HepG2 (cell line): Measurements from ENCODE around the gene CTSA.

Source experiments
- CHCHD3 ChIP-seq: sonication (generic); formaldehyde crosslinking; IDR thresholded peaks from 2 replicates; pipeline ENCODE4 v1.8.0; 2022; ENCODE audit warnings: mild to moderate bottlenecking, missing genetic modification reagents, moderate library complexity
- KLF6 ChIP-seq: IDR thresholded peaks from 2 replicates; pipeline ENCODE4 v1.8.0; 2016; ENCODE audit warnings: missing biosample characterization, missing genetic modification reagents
- MYC ChIP-seq: sonication (generic); formaldehyde crosslinking; IDR thresholded peaks from 2 replicates; pipeline ENCODE4 v1.9.0; 2021; ENCODE audit warnings: missing genetic modification reagents, borderline replicate concordance
- POLR2AphosphoS5 ChIP-seq: IDR thresholded peaks from 2 replicates; pipeline ENCODE4 v1.6.1; 2012; ENCODE audit warnings: low read depth, low read length
- RBAK ChIP-seq: sonication (generic); formaldehyde crosslinking; IDR thresholded peaks from 2 replicates; pipeline ENCODE4 v1.5.1; 2020; ENCODE audit warnings: mild to moderate bottlenecking, missing genetic modification reagents
- SP1 ChIP-seq, 2 experiments: fragments of 450-650 bp in 1 of 2; sonication (generic) in 1 of 2; formaldehyde crosslinking in 1 of 2; IDR thresholded peaks; 2 replicates each; pipeline versions ENCODE4 v1.4.0 to v1.6.1; 2016 to 2020; ENCODE audit warnings: missing genetic modification reagents in 1 of 2
- SUZ12 ChIP-seq: fragments of 150-350 bp; IDR thresholded peaks from 2 replicates; pipeline ENCODE4 v1.6.1; 2014; ENCODE audit warnings: low read depth, low read length
- TF ChIP-seq, protein P1 (sequence below): sonication (generic); formaldehyde crosslinking; IDR thresholded peaks from 2 replicates; pipeline ENCODE4 v1.5.0; 2020; ENCODE audit warnings: mild to moderate bottlenecking, missing genetic modification reagents, moderate library complexity
- TF ChIP-seq, protein P2 (sequence below): fragments of 450-650 bp; IDR thresholded peaks from 2 replicates; pipeline ENCODE4 v1.6.1; 2016
- TF ChIP-seq, protein P3 (sequence below): sonication (generic); formaldehyde crosslinking; conservative IDR thresholded peaks from 2 replicates; pipeline ENCODE4 v1.4.0; 2020; ENCODE audit warnings: missing genetic modification reagents
- TF ChIP-seq, protein P4 (sequence below): sonication (generic); formaldehyde crosslinking; IDR thresholded peaks from 2 replicates; pipeline ENCODE4 v1.4.0; 2020; ENCODE audit warnings: low read depth, missing genetic modification reagents
- TF ChIP-seq, protein P5 (sequence below), 2 experiments: IDR thresholded peaks; 2 replicates each; pipeline ENCODE4 v1.6.1; 2011 to 2012; ENCODE audit warnings: low read length in 2 of 2, borderline replicate concordance in 1 of 2, low read depth in 1 of 2, mild to moderate bottlenecking in 1 of 2, moderate library complexity in 1 of 2
- TF ChIP-seq, protein P6 (sequence below): sonication (generic); IDR thresholded peaks from 2 replicates; pipeline ENCODE4 v1.6.1; 2016; ENCODE audit warnings: low read depth, borderline replicate concordance

DNA sequence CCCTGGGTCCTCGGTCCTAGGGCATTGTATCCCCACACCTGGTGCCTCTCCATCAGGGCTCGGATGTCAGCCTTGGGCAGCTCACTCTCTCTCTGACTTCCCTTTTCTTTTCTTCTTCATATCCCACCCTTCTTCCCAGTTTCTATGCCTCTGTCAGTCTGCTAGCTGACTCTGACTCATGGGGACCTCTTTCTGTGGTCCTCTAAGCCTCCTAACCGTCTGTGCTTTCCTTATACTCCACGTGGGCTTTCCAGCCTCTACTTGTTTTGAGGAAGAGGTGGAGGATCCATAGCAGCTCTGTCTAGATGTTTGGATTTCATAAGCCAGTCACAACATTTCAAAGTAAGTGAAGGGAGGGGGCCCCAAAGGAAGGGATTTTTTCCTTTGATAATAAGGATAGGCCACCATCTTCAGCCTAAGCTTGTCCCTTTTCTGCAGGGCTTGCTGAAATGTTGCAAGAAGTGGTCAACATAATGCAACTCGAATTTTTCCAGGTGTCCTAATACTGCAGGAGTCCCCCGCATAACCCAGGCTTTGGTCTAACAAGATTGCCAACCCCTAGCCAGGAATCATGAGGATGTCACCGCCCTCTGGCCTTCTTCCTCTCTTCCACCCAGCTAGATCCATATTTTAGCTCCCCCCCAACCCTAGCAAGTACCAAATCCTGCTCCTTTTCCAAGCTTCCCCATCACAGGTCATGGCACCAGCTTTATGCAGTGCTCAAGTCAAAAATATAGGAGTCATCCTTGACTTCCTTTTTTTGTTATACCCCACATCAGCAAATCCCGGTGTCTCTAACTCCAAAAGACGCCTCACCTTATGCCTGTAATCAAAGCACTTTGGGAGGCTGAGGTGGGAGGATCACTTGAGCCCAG is 29.6 kb downstream of the CTSA start:
- no peak; the same call in 1 of the 2 replicates for TF ChIP-seq KLF6 (CRISPR knock-in tag)
- TF ChIP-seq, protein P1, sequence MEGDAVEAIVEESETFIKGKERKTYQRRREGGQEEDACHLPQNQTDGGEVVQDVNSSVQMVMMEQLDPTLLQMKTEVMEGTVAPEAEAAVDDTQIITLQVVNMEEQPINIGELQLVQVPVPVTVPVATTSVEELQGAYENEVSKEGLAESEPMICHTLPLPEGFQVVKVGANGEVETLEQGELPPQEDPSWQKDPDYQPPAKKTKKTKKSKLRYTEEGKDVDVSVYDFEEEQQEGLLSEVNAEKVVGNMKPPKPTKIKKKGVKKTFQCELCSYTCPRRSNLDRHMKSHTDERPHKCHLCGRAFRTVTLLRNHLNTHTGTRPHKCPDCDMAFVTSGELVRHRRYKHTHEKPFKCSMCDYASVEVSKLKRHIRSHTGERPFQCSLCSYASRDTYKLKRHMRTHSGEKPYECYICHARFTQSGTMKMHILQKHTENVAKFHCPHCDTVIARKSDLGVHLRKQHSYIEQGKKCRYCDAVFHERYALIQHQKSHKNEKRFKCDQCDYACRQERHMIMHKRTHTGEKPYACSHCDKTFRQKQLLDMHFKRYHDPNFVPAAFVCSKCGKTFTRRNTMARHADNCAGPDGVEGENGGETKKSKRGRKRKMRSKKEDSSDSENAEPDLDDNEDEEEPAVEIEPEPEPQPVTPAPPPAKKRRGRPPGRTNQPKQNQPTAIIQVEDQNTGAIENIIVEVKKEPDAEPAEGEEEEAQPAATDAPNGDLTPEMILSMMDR (CRISPR knock-in tag): no peak
- TF ChIP-seq MYC (CRISPR knock-in tag): no peak; the same call in 1 of the 2 replicates
- TF ChIP-seq SP1 (IDR thresholded peaks at IDR 0.05): no peak
- TF ChIP-seq SP1 (CRISPR knock-in tag; IDR thresholded peaks at IDR 0.05): no peak
- TF ChIP-seq RBAK (CRISPR knock-in tag): no peak
- TF ChIP-seq, protein P2, sequence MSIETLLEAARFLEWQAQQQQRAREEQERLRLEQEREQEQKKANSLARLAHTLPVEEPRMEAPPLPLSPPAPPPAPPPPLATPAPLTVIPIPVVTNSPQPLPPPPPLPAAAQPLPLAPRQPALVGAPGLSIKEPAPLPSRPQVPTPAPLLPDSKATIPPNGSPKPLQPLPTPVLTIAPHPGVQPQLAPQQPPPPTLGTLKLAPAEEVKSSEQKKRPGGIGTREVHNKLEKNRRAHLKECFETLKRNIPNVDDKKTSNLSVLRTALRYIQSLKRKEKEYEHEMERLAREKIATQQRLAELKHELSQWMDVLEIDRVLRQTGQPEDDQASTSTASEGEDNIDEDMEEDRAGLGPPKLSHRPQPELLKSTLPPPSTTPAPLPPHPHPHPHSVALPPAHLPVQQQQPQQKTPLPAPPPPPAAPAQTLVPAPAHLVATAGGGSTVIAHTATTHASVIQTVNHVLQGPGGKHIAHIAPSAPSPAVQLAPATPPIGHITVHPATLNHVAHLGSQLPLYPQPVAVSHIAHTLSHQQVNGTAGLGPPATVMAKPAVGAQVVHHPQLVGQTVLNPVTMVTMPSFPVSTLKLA: no peak
- no peak for TF ChIP-seq POLR2AphosphoS5
- TF ChIP-seq, protein P3, sequence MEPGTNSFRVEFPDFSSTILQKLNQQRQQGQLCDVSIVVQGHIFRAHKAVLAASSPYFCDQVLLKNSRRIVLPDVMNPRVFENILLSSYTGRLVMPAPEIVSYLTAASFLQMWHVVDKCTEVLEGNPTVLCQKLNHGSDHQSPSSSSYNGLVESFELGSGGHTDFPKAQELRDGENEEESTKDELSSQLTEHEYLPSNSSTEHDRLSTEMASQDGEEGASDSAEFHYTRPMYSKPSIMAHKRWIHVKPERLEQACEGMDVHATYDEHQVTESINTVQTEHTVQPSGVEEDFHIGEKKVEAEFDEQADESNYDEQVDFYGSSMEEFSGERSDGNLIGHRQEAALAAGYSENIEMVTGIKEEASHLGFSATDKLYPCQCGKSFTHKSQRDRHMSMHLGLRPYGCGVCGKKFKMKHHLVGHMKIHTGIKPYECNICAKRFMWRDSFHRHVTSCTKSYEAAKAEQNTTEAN (CRISPR knock-in tag): no peak
- TF ChIP-seq, protein P4, sequence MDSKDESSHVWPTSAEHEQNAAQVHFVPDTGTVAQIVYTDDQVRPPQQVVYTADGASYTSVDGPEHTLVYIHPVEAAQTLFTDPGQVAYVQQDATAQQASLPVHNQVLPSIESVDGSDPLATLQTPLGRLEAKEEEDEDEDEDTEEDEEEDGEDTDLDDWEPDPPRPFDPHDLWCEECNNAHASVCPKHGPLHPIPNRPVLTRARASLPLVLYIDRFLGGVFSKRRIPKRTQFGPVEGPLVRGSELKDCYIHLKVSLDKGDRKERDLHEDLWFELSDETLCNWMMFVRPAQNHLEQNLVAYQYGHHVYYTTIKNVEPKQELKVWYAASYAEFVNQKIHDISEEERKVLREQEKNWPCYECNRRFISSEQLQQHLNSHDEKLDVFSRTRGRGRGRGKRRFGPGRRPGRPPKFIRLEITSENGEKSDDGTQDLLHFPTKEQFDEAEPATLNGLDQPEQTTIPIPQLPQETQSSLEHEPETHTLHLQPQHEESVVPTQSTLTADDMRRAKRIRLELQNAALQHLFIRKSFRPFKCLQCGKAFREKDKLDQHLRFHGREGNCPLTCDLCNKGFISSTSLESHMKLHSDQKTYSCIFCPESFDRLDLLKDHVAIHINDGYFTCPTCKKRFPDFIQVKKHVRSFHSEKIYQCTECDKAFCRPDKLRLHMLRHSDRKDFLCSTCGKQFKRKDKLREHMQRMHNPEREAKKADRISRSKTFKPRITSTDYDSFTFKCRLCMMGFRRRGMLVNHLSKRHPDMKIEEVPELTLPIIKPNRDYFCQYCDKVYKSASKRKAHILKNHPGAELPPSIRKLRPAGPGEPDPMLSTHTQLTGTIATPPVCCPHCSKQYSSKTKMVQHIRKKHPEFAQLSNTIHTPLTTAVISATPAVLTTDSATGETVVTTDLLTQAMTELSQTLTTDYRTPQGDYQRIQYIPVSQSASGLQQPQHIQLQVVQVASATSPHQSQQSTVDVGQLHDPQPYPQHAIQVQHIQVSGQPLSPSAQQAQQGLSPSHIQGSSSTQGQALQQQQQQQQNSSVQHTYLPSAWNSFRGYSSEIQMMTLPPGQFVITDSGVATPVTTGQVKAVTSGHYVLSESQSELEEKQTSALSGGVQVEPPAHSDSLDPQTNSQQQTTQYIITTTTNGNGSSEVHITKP (CRISPR knock-in tag): no peak
- TF ChIP-seq CHCHD3 (CRISPR knock-in tag): no peak
- TF ChIP-seq, protein P5, sequence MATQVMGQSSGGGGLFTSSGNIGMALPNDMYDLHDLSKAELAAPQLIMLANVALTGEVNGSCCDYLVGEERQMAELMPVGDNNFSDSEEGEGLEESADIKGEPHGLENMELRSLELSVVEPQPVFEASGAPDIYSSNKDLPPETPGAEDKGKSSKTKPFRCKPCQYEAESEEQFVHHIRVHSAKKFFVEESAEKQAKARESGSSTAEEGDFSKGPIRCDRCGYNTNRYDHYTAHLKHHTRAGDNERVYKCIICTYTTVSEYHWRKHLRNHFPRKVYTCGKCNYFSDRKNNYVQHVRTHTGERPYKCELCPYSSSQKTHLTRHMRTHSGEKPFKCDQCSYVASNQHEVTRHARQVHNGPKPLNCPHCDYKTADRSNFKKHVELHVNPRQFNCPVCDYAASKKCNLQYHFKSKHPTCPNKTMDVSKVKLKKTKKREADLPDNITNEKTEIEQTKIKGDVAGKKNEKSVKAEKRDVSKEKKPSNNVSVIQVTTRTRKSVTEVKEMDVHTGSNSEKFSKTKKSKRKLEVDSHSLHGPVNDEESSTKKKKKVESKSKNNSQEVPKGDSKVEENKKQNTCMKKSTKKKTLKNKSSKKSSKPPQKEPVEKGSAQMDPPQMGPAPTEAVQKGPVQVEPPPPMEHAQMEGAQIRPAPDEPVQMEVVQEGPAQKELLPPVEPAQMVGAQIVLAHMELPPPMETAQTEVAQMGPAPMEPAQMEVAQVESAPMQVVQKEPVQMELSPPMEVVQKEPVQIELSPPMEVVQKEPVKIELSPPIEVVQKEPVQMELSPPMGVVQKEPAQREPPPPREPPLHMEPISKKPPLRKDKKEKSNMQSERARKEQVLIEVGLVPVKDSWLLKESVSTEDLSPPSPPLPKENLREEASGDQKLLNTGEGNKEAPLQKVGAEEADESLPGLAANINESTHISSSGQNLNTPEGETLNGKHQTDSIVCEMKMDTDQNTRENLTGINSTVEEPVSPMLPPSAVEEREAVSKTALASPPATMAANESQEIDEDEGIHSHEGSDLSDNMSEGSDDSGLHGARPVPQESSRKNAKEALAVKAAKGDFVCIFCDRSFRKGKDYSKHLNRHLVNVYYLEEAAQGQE (IDR thresholded peaks at IDR 0.05; ENCODE audit: borderline replicate concordance in 1 of 2, low read depth in 1 of 2, low read length in 2 of 2): no peak
- no peak for TF ChIP-seq SUZ12
- TF ChIP-seq, protein P6, sequence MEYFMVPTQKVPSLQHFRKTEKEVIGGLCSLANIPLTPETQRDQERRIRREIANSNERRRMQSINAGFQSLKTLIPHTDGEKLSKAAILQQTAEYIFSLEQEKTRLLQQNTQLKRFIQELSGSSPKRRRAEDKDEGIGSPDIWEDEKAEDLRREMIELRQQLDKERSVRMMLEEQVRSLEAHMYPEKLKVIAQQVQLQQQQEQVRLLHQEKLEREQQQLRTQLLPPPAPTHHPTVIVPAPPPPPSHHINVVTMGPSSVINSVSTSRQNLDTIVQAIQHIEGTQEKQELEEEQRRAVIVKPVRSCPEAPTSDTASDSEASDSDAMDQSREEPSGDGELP: no peak
